GM21381 (cell line): ENCODE measurements around the gene IGSF21.

Source experiments
- ATAC-seq: cut with Tn5 transposase; IDR thresholded peaks from one replicate; pipeline ENCODE4 v1.9.1; 2021; ENCODE audit warnings: mild to moderate bottlenecking, moderate library complexity; ENCODE audit not compliant: unreplicated experiment

IGSF21 gene

GRCh38 chr1:18094096-18094495 is 13.5 kb upstream of the IGSF21 start:
- ATAC-seq: no peak

GRCh38 chr1:18097206-18097605 is 10.4 kb upstream of the IGSF21 start:
- no peak for ATAC-seq

GRCh38 chr1:18099026-18099425 is 8.6 kb upstream of the IGSF21 start:
- no peak for ATAC-seq

DNA sequence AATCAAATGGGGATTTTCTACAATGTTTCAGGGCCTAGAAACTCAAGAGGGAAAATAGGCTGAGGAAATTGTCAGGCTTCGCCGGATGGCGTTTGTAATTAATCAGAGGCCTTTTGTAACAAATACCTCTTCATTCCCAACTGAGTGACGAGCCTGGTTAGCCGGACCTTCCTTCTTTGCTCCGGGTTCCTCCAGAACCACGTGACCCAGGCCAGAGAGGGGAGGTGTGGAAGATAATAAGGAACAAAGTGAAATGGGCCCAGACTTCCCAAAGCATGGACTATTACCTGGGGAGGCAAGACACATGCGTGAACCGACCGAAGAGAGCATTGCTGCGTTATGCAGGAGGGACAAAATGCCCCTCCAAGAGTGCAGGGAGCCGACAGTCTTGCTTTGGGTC is 7.5 kb upstream of the IGSF21 start:
- no peak for ATAC-seq

DNA sequence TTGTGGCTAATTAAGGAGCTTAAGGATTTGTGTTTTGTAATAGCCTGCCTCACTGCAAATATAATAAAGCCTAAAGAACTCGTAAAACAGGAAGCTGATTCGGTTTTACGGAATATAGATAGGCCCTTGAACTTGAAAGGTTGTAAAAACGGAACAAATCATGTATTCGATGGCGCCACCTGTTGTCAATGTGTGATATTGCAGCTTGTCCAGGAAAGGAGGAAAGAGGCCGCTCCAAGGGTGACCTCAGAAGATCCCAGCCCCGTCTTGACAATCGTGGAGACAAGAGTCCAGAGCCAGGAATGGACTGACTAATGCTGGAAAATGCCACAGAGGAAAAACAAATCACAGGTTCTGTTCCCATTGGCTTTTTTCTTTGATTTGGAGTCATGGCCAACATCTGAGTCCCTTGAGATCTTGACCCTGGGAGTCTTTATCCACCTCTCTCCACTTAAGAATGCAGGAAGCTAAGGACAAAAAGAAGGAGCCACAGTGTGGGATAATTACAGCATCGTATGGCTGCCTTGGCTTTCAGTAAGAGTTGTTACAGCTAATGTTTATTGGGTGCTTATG is 7.0 kb upstream of the IGSF21 start:
- no peak for ATAC-seq

DNA sequence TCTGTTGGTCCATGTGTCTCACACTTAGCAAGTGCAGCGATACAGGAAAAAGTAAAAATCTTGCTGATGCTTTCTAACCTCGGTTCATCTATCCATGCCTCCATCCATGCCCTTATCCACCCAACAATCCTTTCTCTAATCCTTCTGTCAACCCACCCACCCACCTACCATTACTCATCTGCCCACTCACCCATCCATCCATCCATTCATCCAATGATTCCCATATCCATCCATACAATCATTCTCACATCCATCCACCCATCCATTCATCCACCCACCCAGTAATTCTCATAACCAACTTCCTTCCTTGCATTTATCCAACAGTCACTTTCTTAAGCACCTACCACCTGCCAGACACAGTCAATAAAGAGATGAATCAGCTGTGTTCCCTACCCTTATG is 6.1 kb upstream of the IGSF21 start:
- ATAC-seq: no peak

GRCh38 chr1:18103788-18104421 is 3.7 kb upstream of the IGSF21 start:
- no peak for ATAC-seq

- no peak for ATAC-seq
Measured at GRCh38 chr1:18104546-18105100, 3.0 kb upstream of the IGSF21 start.

DNA sequence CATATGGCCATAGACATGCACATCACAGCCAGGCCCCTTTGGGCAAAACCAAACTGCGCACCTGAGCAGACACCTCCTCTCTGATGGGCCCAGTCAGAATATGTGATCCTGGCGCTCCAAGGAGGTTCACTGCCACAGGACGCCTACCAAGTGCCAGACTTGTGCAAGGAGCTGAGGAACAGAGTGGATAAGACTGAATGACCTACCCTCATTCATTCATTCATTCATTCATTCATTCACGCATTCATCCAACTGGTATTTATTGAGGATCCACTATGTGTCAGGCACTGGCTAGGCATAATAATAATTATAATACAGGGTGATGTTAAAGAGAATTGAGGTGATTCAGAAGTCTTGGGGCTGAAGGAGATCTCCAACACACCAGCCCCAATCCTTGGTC is 2.4 kb upstream of the IGSF21 start:
- no peak for ATAC-seq

GRCh38 chr1:18108299-18109057 is 880 bp downstream of the IGSF21 start:
- ATAC-seq: no peak

DNA sequence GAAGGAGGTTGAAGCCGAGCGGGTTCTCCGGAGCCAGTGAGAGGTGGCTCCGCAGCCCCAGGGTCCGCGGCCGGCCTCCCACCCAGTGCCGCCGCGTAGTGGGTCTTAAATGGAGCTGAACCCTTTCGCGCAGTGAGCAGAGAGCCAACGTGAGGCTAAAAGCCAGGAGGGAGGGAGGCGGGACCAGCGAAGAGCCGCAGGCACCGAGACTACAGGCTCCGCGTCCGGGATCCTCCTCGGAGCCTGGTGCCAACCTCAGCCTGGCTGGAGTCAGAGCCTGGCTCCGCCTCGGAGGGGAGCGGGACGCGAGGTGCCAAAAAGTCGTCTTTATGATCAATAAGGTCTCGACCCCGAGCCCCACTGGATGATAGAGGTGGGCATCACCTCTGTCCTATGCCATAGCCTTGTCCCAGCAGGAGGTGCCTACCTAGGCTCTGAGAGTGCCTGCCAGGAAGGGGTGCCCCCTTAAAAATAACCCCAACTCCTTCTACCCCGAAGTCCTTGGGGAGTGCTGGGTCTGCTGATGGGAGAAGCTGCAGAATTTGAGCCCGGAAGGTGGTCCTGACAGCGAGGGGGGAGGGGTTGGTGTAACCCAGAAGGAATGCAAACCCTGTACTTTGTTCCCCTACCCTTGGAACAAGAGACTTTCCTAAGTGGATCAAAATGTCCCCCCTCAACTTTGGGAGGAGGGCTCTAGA is 1.6 kb downstream of the IGSF21 start:
- no peak for ATAC-seq

DNA sequence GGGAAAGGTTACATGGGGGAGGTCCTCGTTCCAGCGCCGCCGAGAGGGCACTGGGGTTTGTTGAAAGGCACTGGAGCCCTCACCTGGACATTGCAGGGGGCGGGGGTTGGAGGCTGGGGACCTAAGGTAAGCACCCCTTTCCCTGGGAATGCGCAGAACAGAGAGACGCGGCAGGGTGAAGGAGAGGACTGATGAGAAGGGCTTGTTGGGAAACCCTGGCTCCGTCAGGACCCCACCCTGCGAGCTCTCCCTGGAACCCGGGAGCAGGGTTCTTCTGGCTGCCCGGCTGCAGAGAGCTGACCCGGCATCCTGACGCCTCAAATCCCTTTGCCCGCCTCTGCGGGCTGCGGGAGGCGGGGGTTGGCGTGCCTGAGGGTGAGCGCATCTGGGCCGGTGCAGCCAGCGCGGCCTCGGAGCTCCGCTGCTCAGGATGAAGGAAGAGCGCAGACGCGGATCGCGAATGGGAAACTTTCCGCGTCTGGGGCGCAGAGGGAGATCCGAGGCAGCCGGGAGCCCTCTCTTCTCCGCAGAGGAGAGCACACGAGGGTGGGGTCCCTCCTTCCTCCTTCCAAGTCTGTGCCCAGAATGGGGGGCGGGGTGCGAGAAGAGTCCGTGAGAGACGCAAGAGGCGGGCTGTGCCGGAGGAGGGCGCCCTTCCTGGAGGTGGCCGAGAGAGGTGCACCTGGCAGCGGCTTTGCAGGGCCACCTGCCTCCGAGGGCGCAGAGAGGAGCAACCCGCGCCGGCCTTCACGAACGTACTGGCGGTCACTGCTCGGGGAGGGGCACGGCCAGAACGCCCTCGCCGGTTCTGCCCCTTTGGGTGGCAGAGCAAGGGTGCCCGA is 2.4 kb downstream of the IGSF21 start:
- no peak for ATAC-seq

DNA sequence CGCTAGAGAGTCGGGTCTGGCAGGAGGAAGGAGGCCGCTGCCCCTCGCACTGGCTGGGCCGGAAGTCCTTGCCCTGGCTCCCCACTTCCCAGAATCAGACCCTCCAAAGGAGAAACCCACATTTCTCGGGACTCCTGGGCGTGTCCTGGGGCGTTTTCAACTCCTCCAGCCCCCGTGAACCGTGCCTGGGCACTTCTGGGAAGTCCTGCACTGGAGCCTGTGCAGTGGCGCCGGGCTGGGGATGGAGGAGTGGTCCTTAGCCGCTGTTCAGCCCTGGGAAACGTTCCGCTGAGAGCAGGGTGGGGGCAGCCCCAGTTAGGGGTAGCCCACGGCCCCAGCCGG is 3.0 kb downstream of the IGSF21 start:
- ATAC-seq: no peak

- no peak for ATAC-seq
Measured at GRCh38 chr1:18110968-18111367, 3.4 kb downstream of the IGSF21 start.

DNA sequence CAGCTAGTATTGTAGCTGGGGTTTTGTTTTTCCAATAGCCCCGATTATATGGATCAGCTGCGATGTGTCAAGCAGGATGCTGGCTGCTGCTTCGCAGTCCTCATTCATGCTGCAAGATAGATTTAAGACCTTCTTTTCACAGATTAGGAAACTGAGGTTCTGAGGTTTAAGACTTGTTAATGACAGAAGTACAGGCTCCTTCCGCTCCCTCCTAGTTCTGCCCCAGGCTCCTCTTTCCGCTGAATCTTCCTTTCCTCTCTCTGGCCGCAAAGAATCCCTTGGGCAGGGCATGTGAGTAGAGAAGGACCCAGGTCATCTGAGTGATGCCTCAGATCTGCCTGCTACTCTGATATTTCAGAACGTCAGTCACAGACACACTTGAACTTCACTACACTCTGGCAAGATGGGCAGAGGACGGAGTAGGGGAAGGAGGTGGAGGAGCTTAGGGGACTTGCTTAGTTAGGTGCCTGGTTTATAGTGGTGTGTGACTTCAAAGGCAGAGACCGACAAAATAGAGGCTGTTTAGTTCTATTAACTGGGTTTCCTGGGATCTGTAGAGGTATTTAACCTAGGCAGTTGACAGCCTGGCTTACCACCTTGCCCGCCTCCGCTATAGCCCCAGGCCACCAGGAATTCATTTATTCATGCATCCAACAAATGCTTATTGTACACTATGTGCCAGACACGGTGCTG is 4.2 kb downstream of the IGSF21 start:
- no peak for ATAC-seq

- no peak for ATAC-seq
Measured at GRCh38 chr1:18112611-18113010, 5.0 kb downstream of the IGSF21 start.

DNA sequence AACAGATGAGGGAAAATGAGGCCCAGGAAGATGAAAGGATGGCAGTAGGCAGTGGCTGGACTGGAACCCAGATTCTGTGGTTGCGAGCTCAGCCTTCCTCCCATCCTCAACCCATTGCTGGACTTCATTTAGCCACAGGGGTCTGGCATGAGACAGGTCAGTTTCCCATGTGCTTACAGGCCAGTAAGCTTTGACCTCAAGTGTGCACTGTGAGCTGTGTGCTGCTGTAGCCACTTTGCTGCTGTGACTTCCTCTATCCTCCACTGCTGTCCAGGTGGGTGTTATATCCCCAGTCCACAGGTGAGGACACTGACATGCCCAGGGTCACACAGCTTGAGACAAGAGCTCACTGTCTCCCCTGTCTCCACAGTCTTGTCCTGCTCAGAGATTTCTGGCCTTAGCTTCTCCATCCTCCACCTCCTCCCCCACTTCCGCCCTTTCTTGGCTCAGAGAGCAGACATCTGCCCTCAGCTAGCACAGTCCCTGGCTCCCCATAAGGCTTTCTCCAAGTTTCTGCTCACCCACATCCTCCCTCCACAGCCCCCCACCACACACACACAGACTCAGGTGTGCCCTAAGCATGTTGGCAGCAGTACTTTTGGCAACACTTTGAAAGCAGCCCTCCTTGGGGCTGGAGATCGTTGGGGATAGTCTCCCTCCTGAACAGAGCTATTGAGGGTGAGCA is 7.3 kb downstream of the IGSF21 start:
- no peak for ATAC-seq

DNA sequence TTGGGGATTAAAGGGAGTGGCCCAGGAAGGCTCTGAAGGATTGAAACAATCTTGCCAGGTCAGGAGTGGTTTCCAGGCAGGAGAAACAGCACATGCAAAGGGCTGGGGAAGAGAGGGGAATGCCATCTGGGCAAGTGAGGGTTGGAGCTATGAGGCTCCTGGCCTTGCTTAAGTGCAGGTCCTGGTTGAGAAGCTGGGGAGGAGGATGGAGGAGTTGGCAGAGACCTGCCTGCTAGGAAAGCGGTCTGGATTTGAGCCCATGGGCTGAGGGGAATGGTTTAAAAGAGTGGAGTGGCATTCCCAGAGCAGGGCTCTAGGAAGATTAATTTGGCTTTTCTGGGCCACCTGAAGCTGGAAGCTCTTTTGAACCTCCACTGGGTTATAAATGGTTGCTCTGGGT is 9.2 kb downstream of the IGSF21 start:
- ATAC-seq: no peak

GRCh38 chr1:18118078-18118477 is 10.5 kb downstream of the IGSF21 start:
- ATAC-seq: no peak

GRCh38 chr1:18118491-18118890 is 10.9 kb downstream of the IGSF21 start:
- no peak for ATAC-seq
